Erythroblast (primary cell): ENCODE results near the gene SLC22A16.

Experiments used
- GATA1 ChIP-seq: IDR thresholded peaks from 2 replicates; pipeline ENCODE4 v1.6.1; 2011; ENCODE audit warnings: low read depth, mild to moderate bottlenecking, control low read depth, low read length, moderate library complexity
- POLR2A ChIP-seq: IDR thresholded peaks from 2 replicates; pipeline ENCODE4 v1.6.1; 2011; ENCODE audit warnings: mild to moderate bottlenecking, low read length

GRCh38 chr6:110448846-110449540, 27.4 kb downstream of the SLC22A16 start:
- TF ChIP-seq POLR2A (no peak), GATA1 (no peak)
